H9 (cell line): ENCODE data around the gene TSC22D1. TPM values are rescaled to one million over a fixed set of nuclear protein-coding genes. Genes with fewer than 3 reads are reported as not detected.

Experiments
- DNase-seq: peaks from one replicate; pipeline ENCODE4 v3.0.0-alpha.2; 2017
- H2AFZ ChIP-seq: one replicate; pipeline ENCODE4 v1.6.1; 2013; ENCODE audit warnings: mild to moderate bottlenecking, low read length, control low read depth, moderate library complexity
- H2AK5ac ChIP-seq: 2 replicates; pipeline ENCODE4 v1.6.1; 2013; ENCODE audit warnings: low read length, control low read depth, mixed read lengths; ENCODE audit not compliant: insufficient read length
- H2BK120ac ChIP-seq: one replicate; pipeline ENCODE4 v1.6.1; 2013; ENCODE audit warnings: low read depth, mild to moderate bottlenecking, low read length, control low read depth, inconsistent platforms; ENCODE audit not compliant: poor library complexity, severe bottlenecking
- H2BK12ac ChIP-seq: 2 replicates; pipeline ENCODE4 v1.6.1; 2013; ENCODE audit warnings: low read length, control low read depth, mixed read lengths, low read depth; ENCODE audit not compliant: insufficient read length
- H2BK15ac ChIP-seq: 2 replicates; pipeline ENCODE4 v1.6.1; 2013; ENCODE audit warnings: low read depth, low read length, control low read depth
- H2BK20ac ChIP-seq: one replicate; pipeline ENCODE4 v1.6.1; 2013; ENCODE audit warnings: low read depth, mild to moderate bottlenecking, low read length, control low read depth, inconsistent platforms; ENCODE audit not compliant: poor library complexity, severe bottlenecking
- H2BK5ac ChIP-seq: 2 replicates; pipeline ENCODE4 v1.6.1; 2013; ENCODE audit warnings: low read length, control low read depth, mixed read lengths; ENCODE audit not compliant: insufficient read length
- H3K14ac ChIP-seq: 2 replicates; pipeline ENCODE4 v1.6.1; 2013; ENCODE audit warnings: low read length, control low read depth; ENCODE audit not compliant: insufficient read depth
- H3K18ac ChIP-seq: 2 replicates; pipeline ENCODE4 v1.6.1; 2013; ENCODE audit warnings: low read depth, mild to moderate bottlenecking, mixed read lengths, low read length, control low read depth; ENCODE audit not compliant: insufficient read length
- H3K23ac ChIP-seq: 2 replicates; pipeline ENCODE4 v1.6.1; 2013; ENCODE audit warnings: low read length, control low read depth, mixed read lengths, low read depth; ENCODE audit not compliant: insufficient read length
- H3K23me2 ChIP-seq: 2 replicates; pipeline ENCODE4 v1.6.1; 2013; ENCODE audit warnings: low read depth, mild to moderate bottlenecking, mixed read lengths, low read length, control low read depth; ENCODE audit not compliant: insufficient read length, poor library complexity, severe bottlenecking
- H3K27ac ChIP-seq: 2 replicates; pipeline ENCODE4 v1.5.1; 2013; ENCODE audit warnings: low read length, control low read depth, mixed read lengths, low read depth; ENCODE audit not compliant: insufficient read length
- H3K27me3 ChIP-seq: 2 replicates; pipeline ENCODE4 v1.6.1; 2013; ENCODE audit warnings: low read length, control low read depth, inconsistent platforms; ENCODE audit not compliant: insufficient read depth
- H3K4ac ChIP-seq: 2 replicates; pipeline ENCODE4 v1.6.1; 2013; ENCODE audit warnings: low read depth, mild to moderate bottlenecking, control low read depth, inconsistent platforms, low read length, moderate library complexity
- H3K4me1 ChIP-seq: 2 replicates; pipeline ENCODE4 v1.6.1; 2013; ENCODE audit warnings: low read length, control low read depth, inconsistent platforms; ENCODE audit not compliant: insufficient read depth
- H3K4me2 ChIP-seq: 2 replicates; pipeline ENCODE4 v1.6.1; 2013; ENCODE audit warnings: low read length, control low read depth, mixed read lengths; ENCODE audit not compliant: insufficient read length, insufficient read depth
- H3K56ac ChIP-seq: 2 replicates; pipeline ENCODE4 v1.6.1; 2013; ENCODE audit warnings: low read depth, mild to moderate bottlenecking, mixed read lengths, low read length, control low read depth; ENCODE audit not compliant: insufficient read length
- H3K79me1 ChIP-seq: 2 replicates; pipeline ENCODE4 v1.6.1; 2013; ENCODE audit warnings: low read depth, mild to moderate bottlenecking, moderate library complexity, low read length, control low read depth, inconsistent platforms; ENCODE audit not compliant: insufficient read depth, poor library complexity, severe bottlenecking
- H3K79me2 ChIP-seq: 2 replicates; pipeline ENCODE4 v1.6.1; 2013; ENCODE audit warnings: low read length, control low read depth, inconsistent platforms; ENCODE audit not compliant: insufficient read depth
- H3K9ac ChIP-seq: 2 replicates; pipeline ENCODE4 v1.6.1; 2013; ENCODE audit warnings: low read length, control low read depth, mixed read lengths; ENCODE audit not compliant: insufficient read length; ENCODE audit errors: extremely low read depth
- H3K9me3 ChIP-seq: one replicate; pipeline ENCODE4 v1.6.1; 2013; ENCODE audit warnings: low read depth, low read length, inconsistent platforms; ENCODE audit not compliant: control insufficient read depth
- H3T11ph ChIP-seq: one replicate; pipeline ENCODE4 v1.6.1; 2013; ENCODE audit warnings: mild to moderate bottlenecking, low read length, control low read depth, inconsistent platforms
- H4K20me1 ChIP-seq: one replicate; pipeline ENCODE4 v1.6.1; 2013; ENCODE audit not compliant: control insufficient read depth, insufficient read length, insufficient read depth
- H4K5ac ChIP-seq: 2 replicates; pipeline ENCODE4 v1.6.1; 2013; ENCODE audit warnings: low read depth, mild to moderate bottlenecking, mixed read lengths, low read length, control low read depth; ENCODE audit not compliant: insufficient read length
- H4K8ac ChIP-seq: replicated peaks from 2 replicates; pipeline ENCODE4 v1.6.1; 2013; ENCODE audit warnings: low read length, control low read depth, mixed read lengths, low read depth; ENCODE audit not compliant: insufficient read length
- H4K91ac ChIP-seq: 2 replicates; pipeline ENCODE4 v1.6.1; 2013; ENCODE audit warnings: low read depth, mild to moderate bottlenecking, moderate library complexity, mixed read lengths, low read length, control low read depth; ENCODE audit not compliant: insufficient read length
- H3K27ac Mint-ChIP-seq, 3 experiments: 2 replicates in 2 of 3; 3 replicates in 1 of 3; pipeline ENCODE4 v1.8.0; 2020 to 2021; ENCODE audit warnings: mixed read lengths in 3 of 3, mild to moderate bottlenecking in 1 of 3, moderate library complexity in 1 of 3
- H3K27me3 Mint-ChIP-seq: 2 replicates; pipeline ENCODE4 v1.8.0; 2021; ENCODE audit warnings: low read depth, mild to moderate bottlenecking, moderate library complexity, mixed read lengths
- H3K36me3 Mint-ChIP-seq, 3 experiments: 2 replicates in 2 of 3; 3 replicates in 1 of 3; pipeline ENCODE4 v1.8.0; 2020 to 2021; ENCODE audit warnings: low read depth in 3 of 3, mixed read lengths in 3 of 3; ENCODE audit not compliant: insufficient read depth in 1 of 3
- H3K4me1 Mint-ChIP-seq, 2 experiments: 2 replicates each; pipeline ENCODE4 v1.8.0; 2020; ENCODE audit warnings: mixed read lengths in 2 of 2
- H3K4me3 Mint-ChIP-seq, 2 experiments: 2 replicates in 1 of 2; 3 replicates in 1 of 2; pipeline ENCODE4 v1.8.0; 2020 to 2021; ENCODE audit warnings: mild to moderate bottlenecking in 2 of 2, mixed read lengths in 2 of 2, moderate library complexity in 1 of 2
- H3K9me3 Mint-ChIP-seq, 2 experiments: 2 replicates in 1 of 2; 3 replicates in 1 of 2; pipeline ENCODE4 v1.8.0; 2020; ENCODE audit warnings: mild to moderate bottlenecking in 2 of 2, mixed read lengths in 2 of 2, moderate library complexity in 1 of 2
- WGBS: extraction: QIAGEN DNeasy Blood & Tissue Kit; methylation state at CpG from one replicate; pipeline ENCODE4 v1.1.7; 2013; ENCODE audit warnings: missing lambda C conversion rate, low lambda C conversion rate, mixed read lengths; ENCODE audit not compliant: insufficient read length; ENCODE audit errors: extremely low coverage; 5-methylcytosine and 5-hydroxymethylcytosine counted together
- total RNA-seq: library from RNA; stranded (reverse); gene quantifications from 2 replicates; pipeline ENCODE4 v1.2.1, GENCODE V29; 2021
- TF ChIP-seq, protein P1 (sequence below): fragments of 200-600 bp; sonication (generic); conservative IDR thresholded peaks from 3 replicates; pipeline ENCODE4 v1.8.0; 2021; ENCODE audit warnings: antibody characterized with exemption, mild to moderate bottlenecking

The TSC22D1 gene
- total RNA-seq, 1 experiment from 2014 or later = 76.7 TPM

DNA sequence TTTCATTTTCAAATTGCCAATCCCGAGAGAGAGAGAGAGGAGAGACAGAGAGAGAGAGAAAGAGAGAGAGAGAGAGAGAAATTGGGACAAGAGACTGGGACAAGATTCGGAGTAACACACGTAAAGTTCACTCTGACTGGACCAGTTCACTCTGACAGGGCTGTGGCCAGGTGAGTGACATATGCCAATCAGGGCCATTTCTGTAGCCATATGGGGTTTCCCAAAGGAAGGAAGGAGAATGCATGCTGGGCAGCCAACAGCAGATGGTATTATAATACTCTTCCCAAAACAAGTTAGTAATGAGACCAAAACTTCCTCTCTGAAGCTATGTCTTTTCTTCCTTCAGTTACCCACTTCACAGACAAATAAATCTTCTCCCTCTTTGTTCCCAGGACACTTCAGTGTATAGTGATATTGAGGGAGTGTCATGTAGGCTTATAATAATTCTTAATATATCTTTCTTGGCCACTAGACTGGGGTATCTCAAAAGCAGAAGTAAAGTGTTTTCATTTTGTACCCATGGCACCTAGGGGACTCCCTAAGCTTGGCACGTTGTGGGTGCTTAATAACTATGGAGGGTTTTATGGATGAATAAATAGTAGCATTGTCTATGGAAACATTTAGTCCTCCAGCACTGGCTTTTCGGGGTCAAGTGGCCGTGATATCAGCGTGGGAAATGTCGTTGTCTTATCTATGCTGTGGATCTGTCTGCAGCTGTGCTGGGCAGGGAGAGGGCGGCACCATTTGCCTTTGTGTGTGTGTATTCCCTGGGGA lies 150.9 kb downstream of the TSC22D1 start:
- Mint-ChIP-seq H3K4me3 (no peak overlapping the region), H3K27me3 (peaks cover 30% of the 10 kb centered on the region), H3K36me3 (peaks cover 0 to 5% (median 4%) of the 10 kb centered on the region in 3 experiments; a peak in 5 of 7 replicates), H3K4me1 (peaks cover 14 to 21% of the 10 kb centered on the region in 2 experiments), H3K27ac (no peak overlapping the region), H3K9me3 (peaks cover 3 to 8% of the 10 kb centered on the region in 2 experiments; a peak in 3 of 5 replicates)
- no peaks in the 10 kb centered on the region for H3K79me1 ChIP-seq
- no peak overlapping the region for H3K14ac ChIP-seq
- no CpG with 5 or more reads among the region's 9 CpGs for WGBS
- no peaks in the 10 kb centered on the region for H3K4me1 ChIP-seq
- H2BK120ac ChIP-seq = no peak overlapping the region
- H3K4ac ChIP-seq = no peak overlapping the region
- H2BK20ac ChIP-seq = no peak overlapping the region
- H3K56ac ChIP-seq = no peak overlapping the region
- H3K79me2 ChIP-seq = no peaks in the 10 kb centered on the region
- no peaks in the 10 kb centered on the region for H3K27me3 ChIP-seq
- no peak for DNase-seq
- no peak overlapping the region for H4K5ac ChIP-seq
- TF ChIP-seq, protein P1, sequence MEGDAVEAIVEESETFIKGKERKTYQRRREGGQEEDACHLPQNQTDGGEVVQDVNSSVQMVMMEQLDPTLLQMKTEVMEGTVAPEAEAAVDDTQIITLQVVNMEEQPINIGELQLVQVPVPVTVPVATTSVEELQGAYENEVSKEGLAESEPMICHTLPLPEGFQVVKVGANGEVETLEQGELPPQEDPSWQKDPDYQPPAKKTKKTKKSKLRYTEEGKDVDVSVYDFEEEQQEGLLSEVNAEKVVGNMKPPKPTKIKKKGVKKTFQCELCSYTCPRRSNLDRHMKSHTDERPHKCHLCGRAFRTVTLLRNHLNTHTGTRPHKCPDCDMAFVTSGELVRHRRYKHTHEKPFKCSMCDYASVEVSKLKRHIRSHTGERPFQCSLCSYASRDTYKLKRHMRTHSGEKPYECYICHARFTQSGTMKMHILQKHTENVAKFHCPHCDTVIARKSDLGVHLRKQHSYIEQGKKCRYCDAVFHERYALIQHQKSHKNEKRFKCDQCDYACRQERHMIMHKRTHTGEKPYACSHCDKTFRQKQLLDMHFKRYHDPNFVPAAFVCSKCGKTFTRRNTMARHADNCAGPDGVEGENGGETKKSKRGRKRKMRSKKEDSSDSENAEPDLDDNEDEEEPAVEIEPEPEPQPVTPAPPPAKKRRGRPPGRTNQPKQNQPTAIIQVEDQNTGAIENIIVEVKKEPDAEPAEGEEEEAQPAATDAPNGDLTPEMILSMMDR = no peak
- no peak overlapping the region for H3T11ph ChIP-seq
- H3K18ac ChIP-seq = no peak overlapping the region
- H3K4me2 ChIP-seq = no peak overlapping the region
- H2AK5ac ChIP-seq = no peak overlapping the region
- no peak overlapping the region for H2BK15ac ChIP-seq
- no peaks in the 10 kb centered on the region for H3K23me2 ChIP-seq
- H4K8ac ChIP-seq = no peak overlapping the region
- H3K9me3 ChIP-seq = no peaks in the 10 kb centered on the region
- H3K9ac ChIP-seq = no peak overlapping the region
- H2AFZ ChIP-seq = no peak overlapping the region
- H3K23ac ChIP-seq = no peak overlapping the region
- no peak overlapping the region for H2BK5ac ChIP-seq
- H4K20me1 ChIP-seq = no peaks in the 10 kb centered on the region
- no peak overlapping the region for H2BK12ac ChIP-seq
- H4K91ac ChIP-seq = no peak overlapping the region
- H3K27ac ChIP-seq = no peak overlapping the region
